ENCODE results near the gene PASK.

DNA sequence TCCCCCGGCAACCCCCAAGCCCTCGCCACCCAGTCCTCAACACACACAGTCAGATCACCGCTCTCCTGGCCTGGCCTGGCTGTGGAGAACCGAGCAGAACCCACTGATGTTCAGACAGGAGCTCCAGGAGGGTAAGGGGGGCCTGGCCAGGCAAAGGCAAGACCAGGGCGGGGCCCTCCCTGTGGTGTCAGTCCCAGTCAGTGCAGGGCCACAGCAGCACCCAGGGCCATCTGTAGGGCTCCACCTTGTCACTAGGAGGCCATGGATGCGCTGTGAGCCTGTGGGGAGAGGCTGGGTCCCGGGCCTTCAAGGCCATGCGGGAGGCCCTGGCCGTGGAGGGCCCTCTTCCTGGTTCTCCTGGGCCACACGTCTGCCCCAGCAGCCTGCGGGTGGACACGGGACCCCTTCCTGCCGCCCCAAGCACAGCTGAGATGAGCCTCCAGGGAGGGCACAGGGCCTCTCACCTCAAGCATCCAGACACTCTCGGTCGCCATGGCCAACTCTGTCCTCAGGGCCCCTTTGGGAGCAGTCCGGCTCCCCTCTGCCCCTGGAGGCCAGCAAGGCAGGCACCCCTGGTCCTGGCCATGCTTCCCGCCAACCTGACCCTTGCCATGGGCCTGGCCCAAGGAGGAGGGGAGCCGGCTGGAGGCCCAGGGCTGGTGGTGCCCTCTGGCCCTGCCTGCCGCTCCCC is 41.2 kb upstream of the PASK start:
- TF ChIP-seq, protein P1, sequence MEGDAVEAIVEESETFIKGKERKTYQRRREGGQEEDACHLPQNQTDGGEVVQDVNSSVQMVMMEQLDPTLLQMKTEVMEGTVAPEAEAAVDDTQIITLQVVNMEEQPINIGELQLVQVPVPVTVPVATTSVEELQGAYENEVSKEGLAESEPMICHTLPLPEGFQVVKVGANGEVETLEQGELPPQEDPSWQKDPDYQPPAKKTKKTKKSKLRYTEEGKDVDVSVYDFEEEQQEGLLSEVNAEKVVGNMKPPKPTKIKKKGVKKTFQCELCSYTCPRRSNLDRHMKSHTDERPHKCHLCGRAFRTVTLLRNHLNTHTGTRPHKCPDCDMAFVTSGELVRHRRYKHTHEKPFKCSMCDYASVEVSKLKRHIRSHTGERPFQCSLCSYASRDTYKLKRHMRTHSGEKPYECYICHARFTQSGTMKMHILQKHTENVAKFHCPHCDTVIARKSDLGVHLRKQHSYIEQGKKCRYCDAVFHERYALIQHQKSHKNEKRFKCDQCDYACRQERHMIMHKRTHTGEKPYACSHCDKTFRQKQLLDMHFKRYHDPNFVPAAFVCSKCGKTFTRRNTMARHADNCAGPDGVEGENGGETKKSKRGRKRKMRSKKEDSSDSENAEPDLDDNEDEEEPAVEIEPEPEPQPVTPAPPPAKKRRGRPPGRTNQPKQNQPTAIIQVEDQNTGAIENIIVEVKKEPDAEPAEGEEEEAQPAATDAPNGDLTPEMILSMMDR (IDR thresholded peaks at IDR 0.05) = no peak
- no peak for TF ChIP-seq POLR2A (IDR thresholded peaks at IDR 0.05)
- no peak for TF ChIP-seq POLR2AphosphoS5 (IDR thresholded peaks at IDR 0.05)
